GM12878 (cell line): ENCODE results near the gene MYO15B. TPM values are rescaled to one million over a fixed set of nuclear protein-coding genes. Genes with fewer than 3 reads are reported as not detected.

Source experiments
- ATAC-seq: fragments of 200-7000 bp; cut with Tn5 transposase; 3 replicates; pipeline ENCODE4 v1.9.1; 2020; ENCODE audit warnings: mild to moderate bottlenecking, moderate library complexity
- BruUV-seq: library from RNA; stranded (reverse); fragments of 400-500 nt; replicated peaks from 2 replicates; lab custom pipeline; 2021; lab: Mats Ljungman, UMichigan
- CTCF ChIA-PET: fragments of 300-600 bp; sonication (Branson Sonifier 250); formaldehyde crosslinking; extraction: SDS; loops from one replicate; lab custom pipeline; 2021; ENCODE audit warnings: inconsistent platforms; lab: Yijun Ruan, JAX
- POLR2A ChIA-PET: fragments of 350-600 bp; formaldehyde crosslinking; extraction: SDS; loops from one replicate; lab custom pipeline; 2021; ENCODE audit warnings: inconsistent platforms; lab: Charles Lee
- RAD21 ChIA-PET: fragments of 300-600 bp; sonication (Branson Sonifier 250); formaldehyde crosslinking; loops from one replicate; lab custom pipeline; 2023; ENCODE audit warnings: antibody characterized with exemption; ENCODE audit not compliant: unreplicated experiment; lab: Charles Lee
- SMC1A ChIA-PET: fragments of 300-600 bp; sonication (Branson Sonifier 250); formaldehyde crosslinking; loops from one replicate; lab custom pipeline; 2023; ENCODE audit not compliant: unreplicated experiment, uncharacterized antibody; lab: Charles Lee
- DNase-seq: peaks from one replicate; pipeline ENCODE4 v3.0.0-alpha.2; 2011; ENCODE audit warnings: low read depth, low spot score
- FAIRE-seq: peaks from 3 replicates; lab custom pipeline; 2011; peaks lifted over from hg19 to GRCh38; lab: Jason Lieb, UNC
- H2AFZ ChIP-seq: 2 replicates; pipeline ENCODE4 v1.6.0; 2011; ENCODE audit warnings: low read depth, low read length, control low read depth; ENCODE audit not compliant: control insufficient read depth
- H3K27ac ChIP-seq: 2 replicates; pipeline ENCODE4 v1.5.1; 2011; ENCODE audit warnings: control low read depth; ENCODE audit not compliant: control insufficient read depth, insufficient read depth
- H3K27me3 ChIP-seq, 2 experiments: replicated peaks in 1 of 2; 2 replicates each; pipeline versions ENCODE4 v1.6.0 to v1.6.1; 2011; ENCODE audit warnings: low read length in 1 of 2; ENCODE audit not compliant: control insufficient read depth in 2 of 2, insufficient read depth in 2 of 2
- H3K36me3 ChIP-seq, 2 experiments: 2 replicates each; pipeline ENCODE4 v1.5.1; 2011; ENCODE audit warnings: low read length in 1 of 2; ENCODE audit not compliant: control insufficient read depth in 2 of 2, insufficient read depth in 2 of 2
- H3K4me1 ChIP-seq: 2 replicates; pipeline ENCODE4 v1.6.1; 2011; ENCODE audit warnings: mild to moderate bottlenecking, low read length, moderate library complexity, mixed read lengths; ENCODE audit not compliant: control insufficient read depth, insufficient read depth
- H3K4me2 ChIP-seq: 2 replicates; pipeline ENCODE4 v1.6.0; 2011; ENCODE audit warnings: control low read depth; ENCODE audit not compliant: control insufficient read depth, insufficient read depth
- H3K4me3 ChIP-seq: fragments of 200-600 bp; sonication (generic); 2 replicates; pipeline ENCODE4 v1.5.1; 2016
- H3K79me2 ChIP-seq: 2 replicates; pipeline ENCODE4 v1.6.0; 2011; ENCODE audit warnings: low read length; ENCODE audit not compliant: control insufficient read depth, insufficient read depth
- H3K9ac ChIP-seq: 2 replicates; pipeline ENCODE4 v1.8.0; 2011; ENCODE audit warnings: low read length, control low read depth, mixed read lengths; ENCODE audit not compliant: control insufficient read depth, insufficient read depth
- H3K9me3 ChIP-seq: replicated peaks from 3 replicates; pipeline ENCODE4 v1.5.1; 2011; ENCODE audit warnings: mild to moderate bottlenecking, low read length; ENCODE audit not compliant: control insufficient read depth, insufficient read depth
- H4K20me1 ChIP-seq: 2 replicates; pipeline ENCODE4 v1.6.0; 2011; ENCODE audit not compliant: control insufficient read depth, insufficient read depth
- E2F4 ChIP-seq: IDR thresholded peaks from 2 replicates; pipeline ENCODE4 v1.6.1; 2012; ENCODE audit warnings: low read depth, low read length, improper control_type of control experiment
- KAT2A ChIP-seq: conservative IDR thresholded peaks from 2 replicates; pipeline ENCODE4 v1.6.1; 2011; ENCODE audit warnings: low read depth, low read length; ENCODE audit not compliant: control insufficient read depth
- SREBF2 ChIP-seq: IDR thresholded peaks from 2 replicates; pipeline ENCODE4 v1.6.1; 2012; ENCODE audit warnings: mild to moderate bottlenecking, low read length
- WGBS: methylation state at CpG from one replicate; pipeline ENCODE4 v1.1.6; 2016; ENCODE audit warnings: low lambda C conversion rate; ENCODE audit not compliant: insufficient replicate concordance, insufficient coverage; ENCODE audit errors: missing lambda C conversion rate; 5-methylcytosine and 5-hydroxymethylcytosine counted together
- in situ Hi-C: fragments of 300-500 bp; cut with MboI; formaldehyde crosslinking; loops from 9 replicates; pipeline ENCODE4 v1.14.3; 2018; ENCODE audit warnings: mixed read lengths
- intact Hi-C: fragments of 100-400 bp; cut with micrococcal nuclease; formaldehyde crosslinking; loops from one replicate; pipeline ENCODE4 v1.14.2; 2022; ENCODE audit not compliant: unreplicated experiment
- polyA plus RNA-seq, 11 experiments: library from polyadenylated mRNA; depleted of rRNA in 4 of 11; unstranded in 6 of 11; stranded (reverse) in 5 of 11; fragments of >200 nt; fragmentation: Nextera tagmentation in 4 of 11; fragmentation: Illumina TruSeq in 1 of 11; extraction: Ambion mirVana in 4 of 11; extraction: Trizol in 1 of 11; gene quantifications; 1 replicate in 1 of 11; 2 replicates in 10 of 11; pipeline versions ENCODE4 v1.2.1 to v1.2.3, GENCODE V29; 2011 to 2016; ENCODE audit warnings: inconsistent platforms in 2 of 11, missing spikeins in 2 of 11, low read depth in 1 of 11
- total RNA-seq, 4 experiments: library from RNA; depleted of rRNA in 3 of 4; stranded (reverse); fragments of >200 nt in 3 of 4; fragmentation: Illumina TruSeq in 1 of 4; extraction: Trizol in 1 of 4; gene quantifications; 2 replicates each; pipeline versions ENCODE4 v1.2.1 to v1.2.3, GENCODE V29; 2013 to 2021

The MYO15B gene
- total and polyA plus RNA-seq, 10 of the 15 experiments (the other 5 are each of a cell fraction or from before 2014, with no cell fraction given): 0.67 to 15.4 (median 2.3) TPM; not detected in 1

- no peak for TF ChIP-seq E2F4
These were observed 24.3 kb downstream of the MYO15B start (continued) for GRCh38 chr17:75611851-75612429.

- no peak for DNase-seq
- H3K27me3 ChIP-seq: no peaks in the 10 kb centered on the region
- H3K9me3 ChIP-seq: no peaks in the 10 kb centered on the region
- no peak for ATAC-seq
- ChIA-PET CTCF (interaction anchor here (0.6 to 1.9 kb wide), 4 partner anchors 12 to 188 kb away, joined by 3 to 9 read pairs (median 4); partner anchors contain the start of gene SMIM5), SMC1A (no interaction called here), RAD21 (interaction anchor here (0.7 to 1.2 kb wide), 2 partner anchors 135 to 171 kb away, joined by 3 to 6 read pairs; no protein-coding TSS in a partner anchor), POLR2A (no interaction called here)
- H2AFZ ChIP-seq: no peak overlapping the region
- no TSS peak for BruUV-seq
- intact Hi-C loops (no loop called here), in situ Hi-C loops (no loop called here)
- H3K27ac ChIP-seq: no peak overlapping the region
- H3K9ac ChIP-seq: no peak overlapping the region
- FAIRE-seq: no peak
- H3K36me3 ChIP-seq: no peaks in the 10 kb centered on the region
- H4K20me1 ChIP-seq: no peaks in the 10 kb centered on the region
- H3K79me2 ChIP-seq: no peaks in the 10 kb centered on the region
- H3K4me3 ChIP-seq: no peak overlapping the region
- H3K4me1 ChIP-seq: no peaks in the 10 kb centered on the region
- WGBS: 67% methylated on average over 27 of the region's 27 CpGs
- TF ChIP-seq KAT2A: no peak
- no peak for TF ChIP-seq SREBF2
- no peak overlapping the region for H3K4me2 ChIP-seq
These were observed 25.5 kb downstream of the MYO15B start for GRCh38 chr17:75612906-75613626.
